GM21360 (cell line): ENCODE measurements around the gene CNTNAP5.

Source experiments
- ATAC-seq: cut with Tn5 transposase; IDR thresholded peaks from one replicate; pipeline ENCODE4 v1.9.1; 2021; ENCODE audit warnings: mild to moderate bottlenecking, moderate library complexity; ENCODE audit not compliant: unreplicated experiment

Gene CNTNAP5

DNA sequence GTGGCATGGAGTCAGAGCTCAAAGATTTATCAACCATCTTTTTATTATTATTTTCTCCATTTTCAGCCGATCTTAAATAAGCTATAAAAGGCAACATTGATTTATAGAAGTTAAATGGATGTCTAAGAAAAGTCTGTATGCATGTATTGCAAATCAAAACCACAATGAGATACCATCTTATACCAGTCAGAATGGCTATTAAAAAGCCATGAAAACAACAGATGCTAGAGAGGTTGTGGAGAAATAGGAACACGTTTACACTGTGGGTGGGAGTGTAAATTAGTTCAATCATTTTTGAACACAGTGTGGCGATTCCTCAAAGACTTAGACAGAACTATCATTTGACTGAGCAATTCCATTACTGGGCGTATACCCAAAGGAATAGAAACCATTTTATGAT is 731.0 kb downstream of the CNTNAP5 start:
- ATAC-seq, result no peak

DNA sequence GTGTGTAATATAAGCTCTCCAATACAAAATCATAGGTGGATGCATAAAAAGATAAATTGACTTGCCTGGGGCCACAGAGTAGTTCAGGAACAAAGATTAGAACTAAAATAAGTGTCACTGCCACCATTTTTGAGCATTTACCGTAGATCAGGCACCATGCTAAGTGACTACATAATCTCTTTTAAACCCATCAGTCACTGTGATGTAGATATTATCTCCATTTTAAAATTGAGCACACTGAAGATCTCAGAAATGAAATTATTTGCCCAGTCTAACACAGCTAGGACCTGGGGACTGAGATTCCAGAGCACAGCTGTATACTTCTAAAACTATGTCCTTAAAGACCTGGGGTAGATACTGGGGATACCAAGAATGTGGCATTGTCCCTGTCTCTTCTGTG is 737.3 kb downstream of the CNTNAP5 start:
- no peak for ATAC-seq

DNA sequence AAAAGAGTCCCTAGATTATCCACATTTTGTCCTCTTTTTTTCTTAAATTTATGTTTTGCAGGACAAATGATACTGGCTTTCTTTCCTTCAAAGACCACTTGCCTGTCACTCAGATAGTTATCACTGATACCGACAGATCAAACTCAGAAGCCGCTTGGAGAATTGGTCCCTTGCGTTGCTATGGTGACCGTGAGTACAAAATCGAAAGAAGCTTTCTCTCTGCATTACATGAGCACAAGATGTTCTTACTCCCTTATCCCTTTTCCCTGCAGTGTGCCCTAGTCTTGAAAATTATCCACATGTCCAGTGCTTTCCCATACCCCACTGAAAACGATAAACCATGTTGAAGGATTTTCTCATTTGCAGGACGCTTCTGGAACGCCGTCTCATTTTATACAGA is 738.5 kb downstream of the CNTNAP5 start:
- ATAC-seq, result no peak

DNA sequence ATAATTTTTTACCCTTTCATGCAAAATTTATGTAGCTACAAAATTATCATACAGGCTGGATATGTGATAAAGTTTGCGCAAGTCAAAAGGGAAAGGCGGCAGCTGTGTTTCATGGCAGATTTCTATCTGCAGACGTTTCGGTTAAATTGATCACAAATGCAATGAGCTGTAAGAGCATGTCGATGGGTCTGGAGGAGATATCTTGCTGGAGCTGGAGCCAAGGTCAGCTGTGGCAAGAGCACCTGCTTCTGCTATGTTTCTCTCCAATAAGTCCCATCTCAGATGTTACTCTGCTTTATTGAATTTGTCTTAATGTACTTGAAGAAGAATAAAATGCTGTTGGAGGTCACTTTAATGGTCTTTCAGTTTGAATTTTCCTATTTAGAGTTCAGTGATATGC is 749.7 kb downstream of the CNTNAP5 start:
- no peak for ATAC-seq

DNA sequence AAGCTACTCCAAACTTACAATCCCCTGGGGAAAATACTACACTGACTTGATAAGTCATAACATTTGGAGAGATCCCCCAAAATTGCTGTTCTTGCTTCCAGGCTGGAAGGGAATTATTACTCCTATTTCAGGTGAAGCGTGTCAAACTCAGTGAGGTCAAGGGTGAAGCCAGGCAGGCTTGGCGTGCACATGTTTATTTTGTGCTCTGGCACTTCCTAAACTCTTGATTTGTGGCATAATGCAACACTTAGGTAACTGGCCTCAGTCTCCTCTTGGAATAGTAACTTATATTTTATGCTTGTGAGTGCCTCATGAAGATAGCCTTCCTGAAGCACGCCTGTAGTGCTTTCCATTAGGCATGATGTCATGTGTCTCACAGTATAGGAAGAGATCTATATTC is 751.2 kb downstream of the CNTNAP5 start:
- ATAC-seq, result no peak

DNA sequence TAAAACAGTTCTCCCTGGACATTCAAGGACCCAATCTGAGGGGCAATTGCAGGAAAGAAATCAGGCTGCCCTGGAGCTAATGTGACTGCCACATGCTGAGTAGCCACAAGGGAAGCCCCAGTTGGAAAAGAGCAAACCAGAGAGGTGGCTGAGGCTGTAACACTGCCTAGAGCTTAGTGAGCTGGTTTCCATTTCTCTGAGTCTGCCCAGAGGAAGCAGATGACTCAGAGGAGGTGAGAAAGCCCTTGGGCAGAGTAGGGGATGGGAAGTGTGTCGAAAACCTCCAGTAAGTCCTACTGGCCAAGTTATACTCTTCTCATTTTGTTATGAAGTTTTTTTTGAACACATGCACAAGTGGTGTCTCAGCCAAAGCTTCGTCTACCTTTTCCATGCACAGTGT is 753.0 kb downstream of the CNTNAP5 start:
- ATAC-seq, result no peak

DNA sequence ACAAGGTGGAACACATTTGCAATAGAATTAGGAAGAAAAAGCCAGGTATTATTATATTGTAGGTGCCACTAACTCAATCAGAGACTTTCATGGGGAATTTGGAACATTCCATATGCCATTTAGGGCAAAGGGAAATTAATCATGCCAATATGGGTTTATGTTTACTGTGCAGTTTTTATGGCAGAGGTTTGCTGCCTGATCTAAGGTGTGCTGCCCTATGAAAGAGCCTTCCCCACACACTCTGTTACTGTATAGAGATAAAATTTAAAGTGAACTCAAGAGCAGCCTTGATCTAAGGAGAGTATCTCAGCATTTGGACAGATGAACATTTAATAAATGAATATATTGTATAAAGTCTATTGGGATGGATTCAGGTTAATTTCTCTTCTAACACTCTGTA is 771.6 kb downstream of the CNTNAP5 start:
- ATAC-seq, result no peak

DNA sequence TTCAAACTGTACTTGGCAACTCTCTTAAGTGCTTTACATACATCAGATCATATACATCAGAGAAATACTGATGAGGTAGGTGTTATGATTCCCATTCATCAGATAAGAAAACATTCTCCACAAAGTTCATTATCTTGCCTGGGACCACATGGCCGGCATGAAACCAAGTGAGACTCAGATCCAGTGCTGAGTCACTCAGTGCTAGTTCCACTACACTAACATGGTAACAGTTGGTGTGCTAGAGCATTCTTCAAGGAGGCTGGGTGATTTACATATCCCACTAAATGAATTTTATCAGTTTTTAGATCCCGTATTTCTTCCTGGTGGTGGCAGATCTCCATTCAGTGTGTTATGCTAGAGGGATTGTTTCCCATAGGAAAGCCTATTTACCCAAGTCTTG is 772.0 kb downstream of the CNTNAP5 start:
- ATAC-seq, result no peak

DNA sequence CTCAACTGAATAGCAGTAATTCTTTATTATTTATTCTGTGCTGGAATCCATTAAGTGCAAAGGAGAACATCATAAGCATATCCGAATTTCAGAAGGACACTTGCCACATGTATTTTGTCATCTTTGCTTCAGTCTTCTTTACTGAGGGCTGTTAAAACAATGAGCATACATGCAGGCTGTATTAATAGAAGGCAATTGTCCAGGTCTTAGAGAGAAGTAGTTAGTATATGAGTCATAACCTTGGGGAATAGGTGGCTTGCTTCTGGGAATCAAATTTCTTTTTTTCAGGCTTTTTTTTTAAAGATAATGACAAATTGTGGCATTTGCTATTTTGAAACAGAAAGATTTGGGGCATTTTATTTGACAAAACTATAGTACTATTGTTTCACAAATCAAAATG is 773.5 kb downstream of the CNTNAP5 start:
- ATAC-seq, result no peak

DNA sequence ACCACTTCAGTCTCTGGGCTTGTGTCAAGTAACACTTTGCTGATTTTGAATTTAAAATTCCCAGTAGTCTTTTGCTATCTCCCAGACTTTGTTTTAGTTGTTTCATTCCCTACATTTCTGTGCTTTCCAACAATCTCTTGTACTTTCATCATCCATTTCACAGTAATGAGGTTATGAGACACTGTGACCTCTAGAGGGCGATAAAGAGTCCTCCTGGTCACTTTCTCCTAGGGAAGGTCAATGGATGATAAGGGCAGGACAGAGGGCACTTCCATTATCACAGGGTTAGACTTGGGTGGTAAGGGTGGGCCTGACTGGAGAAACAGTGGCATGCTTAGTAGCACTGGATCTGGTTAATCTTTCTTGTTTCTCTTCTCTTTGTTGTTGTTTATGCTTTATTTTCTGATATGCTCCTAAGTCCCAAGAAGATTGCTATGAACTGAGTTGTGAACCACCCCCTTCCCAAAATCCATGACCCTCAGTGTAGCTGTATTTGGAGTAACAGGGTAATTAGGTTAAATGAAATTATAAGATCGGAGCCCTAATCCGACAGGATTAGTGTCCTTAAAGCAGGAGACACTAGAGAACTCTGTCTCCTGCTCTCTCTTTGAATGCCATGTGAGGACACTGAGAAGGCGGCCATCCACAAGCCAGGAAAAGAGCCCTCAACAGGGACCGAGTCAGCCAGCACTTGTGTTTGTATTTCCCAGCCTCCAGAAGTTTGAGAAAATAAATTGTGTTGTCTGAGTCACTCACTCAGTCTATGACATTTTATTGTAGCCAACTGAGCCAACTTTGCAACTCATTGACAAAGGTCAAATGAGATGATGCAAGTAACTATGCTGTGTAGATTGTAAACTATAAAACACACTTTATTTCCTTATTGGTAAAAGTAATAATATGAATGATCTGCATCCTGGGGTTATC is 779.2 kb downstream of the CNTNAP5 start:
- peak; percentile 68 for ATAC-seq

DNA sequence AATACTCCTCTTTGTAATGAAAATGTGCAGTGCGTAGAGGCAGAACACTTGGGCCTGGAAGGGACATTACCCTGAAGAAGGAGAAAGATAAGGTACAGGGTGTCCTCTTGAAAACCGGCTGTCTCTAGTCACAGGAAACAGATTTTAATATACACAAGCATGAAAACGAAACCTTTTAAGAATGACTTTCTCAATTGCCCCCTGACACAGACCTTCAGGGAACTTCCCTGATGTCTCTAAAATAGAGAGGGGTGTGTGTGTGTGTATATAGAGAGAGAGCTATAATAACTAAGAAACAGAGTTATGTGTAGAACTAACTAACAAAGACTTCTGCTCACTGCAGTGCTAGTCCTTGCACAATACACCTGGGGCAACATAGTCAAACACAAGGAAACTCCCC is 780.0 kb downstream of the CNTNAP5 start:
- peak; percentile 62 for ATAC-seq

DNA sequence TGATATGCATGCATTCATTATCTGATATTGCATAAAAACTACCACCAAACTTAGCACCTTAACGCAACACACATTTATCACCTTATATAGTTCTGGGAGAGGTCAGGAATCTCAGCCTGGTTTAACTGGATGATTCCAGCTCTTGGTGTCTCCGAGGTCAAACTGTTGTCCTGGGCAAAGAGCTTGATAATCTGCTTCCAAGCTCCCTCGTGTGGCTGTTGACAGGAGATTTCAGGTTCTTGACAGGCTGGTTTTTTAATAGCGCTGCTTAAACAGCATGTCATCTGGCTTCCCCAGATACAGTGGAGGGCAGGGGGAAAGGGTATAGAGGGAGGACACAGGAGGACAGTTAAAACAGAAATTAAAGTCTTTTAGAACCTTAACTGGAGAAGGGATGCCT is 785.0 kb downstream of the CNTNAP5 start:
- no peak for ATAC-seq

DNA sequence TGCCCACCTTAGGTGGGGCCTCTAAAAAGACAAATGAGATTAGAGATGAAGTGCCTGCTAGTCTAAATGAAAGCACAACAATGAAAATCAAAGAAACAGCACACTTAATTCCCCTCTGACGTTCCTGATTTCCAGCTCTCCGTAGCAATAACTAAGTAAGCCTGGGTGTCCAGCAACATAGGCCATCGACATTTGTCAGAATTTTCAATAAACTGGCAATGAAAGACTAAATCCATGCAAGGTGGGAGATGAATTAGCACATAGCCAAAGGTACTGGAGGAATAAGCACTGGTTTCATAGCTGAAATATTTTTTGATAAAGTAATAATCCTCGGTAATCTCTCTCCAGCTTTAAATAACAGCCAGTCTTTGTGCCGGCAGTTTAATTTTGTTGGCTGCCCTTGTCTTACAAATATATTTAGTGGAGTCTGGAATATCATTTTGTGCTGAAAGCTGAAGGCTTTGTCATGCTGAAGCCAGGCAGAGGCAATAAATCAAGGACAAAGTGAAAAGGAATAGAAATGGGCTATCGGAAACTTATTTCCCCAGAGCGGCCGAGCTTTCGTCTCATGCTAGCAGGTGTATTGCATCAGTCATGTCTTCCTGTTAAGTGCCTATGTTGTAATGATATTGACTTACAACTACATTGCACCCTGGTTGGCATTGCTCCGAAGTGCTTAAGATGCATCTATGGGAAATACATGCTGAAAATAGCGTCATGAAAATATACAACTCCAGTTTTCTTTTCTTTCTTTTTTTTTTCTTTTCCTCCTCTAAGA is 790.1 kb downstream of the CNTNAP5 start:
- ATAC-seq, result no peak

DNA sequence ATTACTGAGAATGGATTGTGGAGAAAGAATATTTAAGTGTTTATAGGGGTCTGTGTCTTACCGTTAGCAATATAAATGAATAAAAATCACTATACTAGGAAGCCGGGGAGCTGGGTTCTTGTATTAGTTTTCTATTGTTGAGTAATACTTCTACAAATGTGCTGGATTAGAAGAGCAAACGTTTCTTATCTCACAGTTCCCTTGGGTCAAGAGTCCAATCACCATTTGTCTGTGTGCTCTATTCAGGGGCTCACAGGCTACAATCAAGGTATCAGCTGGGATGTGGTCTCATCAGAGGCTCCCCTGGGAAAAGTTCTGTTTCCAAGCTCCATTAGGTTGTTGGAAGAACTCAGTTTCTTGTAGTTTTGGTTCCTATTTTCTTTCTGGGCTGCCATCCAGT is 790.9 kb downstream of the CNTNAP5 start:
- no peak for ATAC-seq

DNA sequence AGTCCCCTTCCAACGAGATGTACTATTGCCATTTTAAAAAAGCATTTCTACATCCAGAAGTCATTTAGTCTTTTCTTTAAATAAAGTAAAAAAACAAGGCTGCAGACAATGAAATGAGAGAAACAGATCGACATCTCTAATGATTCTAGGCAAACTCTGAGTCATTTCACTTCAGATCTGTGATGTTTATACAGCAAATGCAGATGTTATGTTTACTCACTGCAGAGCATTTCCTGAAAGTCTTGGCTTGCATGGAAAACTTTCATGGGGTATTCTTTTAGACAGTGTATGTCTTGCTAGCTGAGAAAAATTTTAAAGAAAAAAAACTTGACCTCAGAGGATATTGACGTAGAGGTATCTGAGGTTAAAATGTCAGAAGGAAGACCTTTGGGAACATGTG is 797.4 kb downstream of the CNTNAP5 start:
- no peak for ATAC-seq

DNA sequence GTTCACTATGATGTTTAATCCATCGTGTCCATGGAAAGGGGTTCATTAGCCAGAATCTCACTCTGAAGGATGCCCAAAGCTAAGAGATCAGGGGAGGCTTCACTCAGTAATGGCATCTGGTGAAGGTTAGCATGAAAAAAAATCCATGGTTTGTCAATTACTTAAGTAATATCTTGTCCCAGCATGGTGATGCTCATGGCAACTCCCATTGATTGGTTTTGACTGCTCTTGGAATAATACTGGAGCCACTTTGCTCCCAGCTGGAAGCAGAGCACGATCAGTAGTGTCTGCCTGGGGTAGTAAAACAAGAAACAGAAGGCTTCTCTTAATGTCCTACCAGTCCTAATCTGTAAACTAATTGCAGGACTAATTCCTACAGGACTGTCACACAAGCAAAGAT is 799.4 kb downstream of the CNTNAP5 start:
- ATAC-seq, result no peak

DNA sequence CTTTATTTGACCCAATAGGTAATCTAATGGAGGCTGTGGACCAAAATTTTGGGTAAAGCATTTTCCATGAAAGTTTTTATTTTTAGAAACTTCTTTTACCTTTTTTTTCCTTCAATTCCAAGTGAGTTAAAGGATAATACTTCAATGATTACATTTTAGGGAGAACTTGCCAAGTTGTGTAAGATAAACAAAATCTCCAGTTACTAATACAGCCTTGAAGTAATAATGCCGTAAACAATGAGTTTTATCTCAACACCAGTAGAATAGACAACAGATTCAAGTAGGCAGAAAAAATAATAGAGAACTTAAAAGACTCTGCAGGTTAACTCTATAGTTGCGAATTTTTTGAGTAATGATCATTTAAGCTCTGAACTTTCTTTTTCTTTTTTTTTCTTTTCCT is 807.4 kb downstream of the CNTNAP5 start:
- no peak for ATAC-seq

DNA sequence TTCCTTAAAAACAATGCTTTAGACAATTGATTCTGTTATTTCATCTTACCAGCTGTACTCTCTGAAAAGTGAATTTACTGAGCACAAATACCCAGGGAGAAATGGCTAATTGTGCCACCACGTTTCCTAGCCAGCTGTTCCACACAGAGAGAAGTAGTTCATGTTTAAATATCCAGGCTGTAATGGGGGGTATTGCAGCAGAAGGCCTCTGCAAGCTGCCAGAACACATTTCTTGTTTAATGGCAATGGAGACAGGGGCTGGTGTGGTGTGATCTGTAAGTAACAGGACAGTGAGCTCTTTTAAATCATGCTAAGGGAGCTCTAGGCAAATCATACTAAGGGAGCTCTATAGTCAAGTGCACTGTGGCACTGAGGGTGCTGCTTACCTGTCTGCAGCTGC is 809.2 kb downstream of the CNTNAP5 start:
- ATAC-seq, result no peak

DNA sequence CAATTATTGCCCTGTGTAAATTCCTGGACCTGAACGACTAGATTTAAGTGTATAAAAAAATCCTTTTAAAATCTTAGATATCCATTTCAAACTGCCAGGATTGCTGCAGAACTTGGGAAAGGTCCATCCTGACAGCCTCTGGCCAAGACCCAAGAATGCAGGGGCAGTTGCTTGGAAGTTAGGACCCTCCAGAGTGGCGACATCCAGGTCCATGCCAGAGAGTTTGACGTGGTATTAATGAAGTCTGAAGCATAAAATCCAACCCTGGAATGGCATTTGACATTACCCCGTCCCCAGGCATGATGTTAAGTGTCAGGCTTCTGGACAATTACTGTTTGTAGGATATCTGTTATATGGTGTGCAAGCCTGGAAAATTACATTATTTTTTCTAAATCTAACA is 810.2 kb downstream of the CNTNAP5 start:
- no peak for ATAC-seq

DNA sequence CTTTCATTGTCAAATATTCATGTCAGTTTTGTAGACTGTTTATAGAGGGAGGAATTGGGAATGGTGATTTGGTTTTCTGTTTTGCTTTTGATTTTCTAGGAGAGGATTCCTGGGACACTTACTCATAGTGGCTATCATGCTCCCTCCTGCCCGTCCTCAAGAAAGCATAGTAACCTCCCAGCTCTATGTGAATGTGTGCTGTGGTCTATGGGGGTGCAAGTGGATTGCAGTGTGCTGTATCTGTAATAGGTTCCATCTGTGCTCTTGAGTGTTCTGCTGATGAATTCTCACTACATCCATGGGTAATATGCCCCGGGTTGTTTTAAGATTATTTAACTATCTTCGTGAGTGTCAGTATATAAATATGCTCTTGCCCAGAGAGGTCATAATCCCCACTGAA is 811.3 kb downstream of the CNTNAP5 start:
- ATAC-seq, result no peak

DNA sequence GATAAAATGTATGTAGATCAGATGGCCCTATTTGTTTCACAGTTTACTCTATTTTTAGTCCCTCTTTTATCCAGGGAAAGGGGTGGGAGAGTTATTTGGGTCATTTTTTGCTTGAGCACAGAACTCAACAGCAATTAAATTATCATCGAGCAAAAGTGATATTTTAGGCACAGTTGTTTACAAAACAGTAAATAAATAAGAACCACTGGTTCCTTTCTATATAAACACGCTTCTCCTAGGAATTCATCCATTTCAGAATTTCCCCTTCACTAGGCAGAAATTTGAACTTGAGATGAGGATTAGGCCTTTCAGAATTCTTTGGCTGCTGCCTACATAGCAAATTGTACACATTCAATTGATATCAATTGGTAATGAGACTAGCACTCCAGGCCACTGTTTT is 812.4 kb downstream of the CNTNAP5 start:
- no peak for ATAC-seq

DNA sequence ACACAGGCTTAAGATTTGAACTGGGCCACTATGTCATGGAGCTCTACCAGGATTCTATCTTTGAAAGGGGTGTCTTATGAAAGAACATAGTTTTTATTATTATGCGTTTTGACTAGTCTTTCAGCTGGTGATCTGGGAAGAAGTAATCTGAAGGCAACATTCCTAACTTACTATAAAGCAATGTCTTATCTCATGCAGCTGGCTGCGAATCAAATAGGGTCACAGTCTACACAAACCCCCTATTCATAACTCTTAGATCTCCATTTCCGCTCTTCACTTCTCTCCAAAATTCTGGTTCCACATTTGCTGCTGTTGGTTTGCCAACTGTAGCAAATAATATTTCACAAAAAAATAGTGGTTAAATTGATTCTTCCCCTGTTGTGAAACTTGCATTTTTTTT is 813.3 kb downstream of the CNTNAP5 start:
- no peak for ATAC-seq
